K562 (cell line): Measurements from ENCODE around the gene AP3M1. TPM values are rescaled to one million over a fixed set of nuclear protein-coding genes. Genes with fewer than 3 reads are reported as not detected.

ENCODE experiments used
- ARID1B ChIP-seq: fragments of 450-650 bp; IDR thresholded peaks from 2 replicates; pipeline ENCODE4 v1.6.1; 2016; ENCODE audit warnings: antibody characterized with exemption, mild to moderate bottlenecking, inconsistent platforms
- CBX3 ChIP-seq, 2 experiments: IDR thresholded peaks; 1 replicate in 1 of 2; 2 replicates in 1 of 2; pipeline ENCODE4 v1.6.1; 2012; ENCODE audit warnings: inconsistent platforms in 2 of 2, low read length in 2 of 2, borderline replicate concordance in 1 of 2, control low read depth in 1 of 2
- ELF2 ChIP-seq: fragments of 250-450 bp; sonication (Bioruptor Pico); IDR thresholded peaks from 2 replicates; pipeline ENCODE4 v1.5.0; 2021; ENCODE audit warnings: mild to moderate bottlenecking
- EZH2 ChIP-seq: IDR thresholded peaks from 2 replicates; pipeline ENCODE4 v1.6.1; 2012; ENCODE audit warnings: low read depth, mild to moderate bottlenecking, inconsistent platforms, low read length, borderline replicate concordance
- HNRNPH1 ChIP-seq: fragments of 200-400 bp; formaldehyde crosslinking; optimal IDR thresholded peaks from 2 replicates; pipeline ENCODE3; 2017; ENCODE audit warnings: low read depth, mild to moderate bottlenecking, low read length, moderate library complexity
- HNRNPK ChIP-seq: fragments of 200-400 bp; formaldehyde crosslinking; IDR thresholded peaks from one replicate; pipeline ENCODE4 v1.6.1; 2018; ENCODE audit warnings: mild to moderate bottlenecking, low read depth, low read length; ENCODE audit not compliant: poor library complexity, severe bottlenecking
- MTA1 ChIP-seq: fragments of 450-650 bp; IDR thresholded peaks from 2 replicates; pipeline ENCODE4 v1.6.1; 2017; ENCODE audit warnings: borderline replicate concordance
- NBN ChIP-seq: fragments of 450-650 bp; IDR thresholded peaks from 2 replicates; pipeline ENCODE4 v1.6.1; 2016; ENCODE audit warnings: low read depth, mild to moderate bottlenecking
- PHTF2 ChIP-seq: fragments of 250-450 bp; sonication (Bioruptor Pico); IDR thresholded peaks from 2 replicates; pipeline ENCODE4 v1.5.0; 2021; ENCODE audit warnings: mild to moderate bottlenecking
- TBL1XR1 ChIP-seq, 2 experiments: IDR thresholded peaks; 2 replicates each; pipeline ENCODE4 v1.6.1; 2012; ENCODE audit warnings: improper control_type of control experiment in 2 of 2, low read length in 2 of 2, mild to moderate bottlenecking in 1 of 2
- TBP ChIP-seq: optimal IDR thresholded peaks from 2 replicates; pipeline ENCODE3; 2011; ENCODE audit warnings: low read depth, low read length, improper control_type of control experiment
- TEAD4 ChIP-seq, 2 experiments: sonication (generic) in 1 of 2; formaldehyde crosslinking in 1 of 2; IDR thresholded peaks; 2 replicates each; pipeline versions ENCODE4 v1.6.1 to v1.8.0; 2012 to 2022; ENCODE audit warnings: borderline replicate concordance in 1 of 2, inconsistent platforms in 1 of 2, low read length in 1 of 2, mild to moderate bottlenecking in 1 of 2, missing genetic modification reagents in 1 of 2
- TSHZ1 ChIP-seq: fragments of 250-450 bp; sonication (Bioruptor Pico); IDR thresholded peaks from 2 replicates; pipeline ENCODE4 v1.4.0; 2020; ENCODE audit warnings: mild to moderate bottlenecking, moderate library complexity
- YY1 ChIP-seq, 3 experiments: IDR thresholded peaks; 2 replicates each; pipeline ENCODE4 v1.6.1; 2011; ENCODE audit warnings: low read length in 2 of 3, mild to moderate bottlenecking in 2 of 3, moderate library complexity in 2 of 3, borderline replicate concordance in 1 of 3, control low read depth in 1 of 3, low read depth in 1 of 3; ENCODE audit not compliant: insufficient read depth in 3 of 3, insufficient replicate concordance in 2 of 3, control insufficient read depth in 1 of 3, insufficient read length in 1 of 3; ENCODE audit errors: extremely low read depth in 1 of 3
- ZFPM2 ChIP-seq: fragments of 250-450 bp; sonication (Bioruptor Pico); IDR thresholded peaks from 2 replicates; pipeline ENCODE4 v1.5.1; 2022; ENCODE audit warnings: mild to moderate bottlenecking
- ZFX ChIP-seq: sonication (generic); formaldehyde crosslinking; IDR thresholded peaks from 2 replicates; pipeline ENCODE4 v1.8.0; 2022; ENCODE audit warnings: mild to moderate bottlenecking, missing genetic modification reagents, moderate library complexity
- ZNF133 ChIP-seq: fragments of 250-450 bp; sonication (Bioruptor Pico); IDR thresholded peaks from 2 replicates; pipeline ENCODE4 v1.4.0; 2020; ENCODE audit warnings: mild to moderate bottlenecking
- ZNF280A ChIP-seq: fragments of 450-650 bp; IDR thresholded peaks from 2 replicates; pipeline ENCODE4 v1.6.1; 2018; ENCODE audit warnings: mild to moderate bottlenecking, low read depth; ENCODE audit not compliant: partially characterized antibody
- ZNF76 ChIP-seq: fragments of 250-450 bp; sonication (Bioruptor Pico); IDR thresholded peaks from 2 replicates; pipeline ENCODE4 v1.4.0; 2020; ENCODE audit warnings: mild to moderate bottlenecking, moderate library complexity, borderline replicate concordance
- polyA plus RNA-seq, 8 experiments: library from polyadenylated mRNA; depleted of rRNA in 4 of 8; stranded (reverse) in 5 of 8; unstranded in 3 of 8; fragments of >200 nt; fragmentation: Nextera tagmentation in 2 of 8; fragmentation: Illumina TruSeq in 1 of 8; extraction: Ambion mirVana in 2 of 8; extraction: Trizol in 1 of 8; gene quantifications; 2 replicates each; pipeline versions ENCODE4 v1.2.1 to v1.2.3, GENCODE V29; 2011 to 2014; ENCODE audit warnings: inconsistent platforms in 1 of 8, missing spikeins in 1 of 8
- total RNA-seq, 7 experiments: library from RNA; depleted of rRNA in 6 of 7; stranded (reverse); fragments of >200 nt in 6 of 7; fragmentation: Illumina TruSeq in 2 of 7; extraction: Trizol in 2 of 7; gene quantifications; 2 replicates each; pipeline versions ENCODE4 v1.2.1 to v1.2.3, GENCODE V29; 2011 to 2021; ENCODE audit warnings: low replicate concordance in 1 of 7
- TF ChIP-seq, protein P1 (sequence below): fragments of 450-650 bp; IDR thresholded peaks from 2 replicates; pipeline ENCODE4 v1.7.0; 2016; ENCODE audit warnings: borderline replicate concordance

Gene AP3M1
- total and polyA plus RNA-seq, 9 of the 15 experiments (the other 6 are each of a cell fraction or from before 2014, with no cell fraction given), result 44.3 to 135 (median 67.6) TPM

DNA sequence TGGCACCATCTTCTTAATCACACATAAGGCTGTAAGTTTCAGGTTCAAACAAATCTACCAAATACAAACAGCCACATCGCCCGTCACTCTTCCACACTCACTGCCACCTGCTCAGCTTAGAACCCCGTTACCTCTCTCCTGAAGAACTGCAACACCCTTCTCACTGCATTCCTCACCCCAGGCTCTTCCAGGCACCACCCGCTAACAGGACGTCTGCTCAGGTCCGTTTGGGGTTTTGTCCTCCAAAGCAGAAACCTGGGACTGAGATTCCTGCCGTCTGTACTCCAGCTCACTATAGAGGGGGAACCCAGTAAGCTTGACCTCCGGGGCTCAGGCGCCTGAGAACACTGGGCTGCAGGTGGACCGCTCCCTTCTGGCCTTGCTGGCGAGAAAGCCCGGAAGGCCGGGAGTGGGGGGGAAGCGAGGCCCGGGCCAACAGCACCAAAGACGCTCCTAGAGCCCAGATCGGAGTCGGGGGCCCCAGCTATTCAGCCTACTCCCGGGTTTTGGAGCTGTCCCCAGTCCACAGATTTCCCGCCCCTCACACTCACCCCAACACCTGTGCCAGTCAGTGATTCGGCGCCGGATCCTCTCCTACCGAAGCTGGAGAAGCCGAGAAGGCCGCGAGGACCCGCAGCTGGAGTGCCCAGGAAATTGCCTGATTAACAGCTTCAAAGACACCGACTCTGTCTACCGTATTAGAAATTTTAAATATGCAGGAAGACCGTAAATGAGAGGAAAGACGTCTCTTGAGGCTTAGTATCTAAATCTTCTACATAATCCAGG, at the start of gene AP3M1 (continued):
- no peak for TF ChIP-seq PHTF2 (CRISPR knock-in tag)
- peak in 1 of 2 experiments; percentile 46; a peak in 2 of 4 replicates for TF ChIP-seq TBL1XR1 (IDR thresholded peaks at IDR 0.05; ENCODE audit: low read length in 2 of 2)
- TF ChIP-seq ZNF280A, result no peak
- TF ChIP-seq HNRNPK, result no peak
- TF ChIP-seq ELF2 (CRISPR knock-in tag), result peak; percentile 22; the same call in 1 of the 2 replicates
- TF ChIP-seq TBP, result peak; percentile 77
- TF ChIP-seq EZH2, result no peak
- TF ChIP-seq ZFX (CRISPR knock-in tag), result peak; percentile 95
- TF ChIP-seq ZFPM2 (CRISPR knock-in tag), result no peak
- TF ChIP-seq HNRNPH1, result no peak
- TF ChIP-seq ZNF133, result no peak
- TF ChIP-seq, protein P1, sequence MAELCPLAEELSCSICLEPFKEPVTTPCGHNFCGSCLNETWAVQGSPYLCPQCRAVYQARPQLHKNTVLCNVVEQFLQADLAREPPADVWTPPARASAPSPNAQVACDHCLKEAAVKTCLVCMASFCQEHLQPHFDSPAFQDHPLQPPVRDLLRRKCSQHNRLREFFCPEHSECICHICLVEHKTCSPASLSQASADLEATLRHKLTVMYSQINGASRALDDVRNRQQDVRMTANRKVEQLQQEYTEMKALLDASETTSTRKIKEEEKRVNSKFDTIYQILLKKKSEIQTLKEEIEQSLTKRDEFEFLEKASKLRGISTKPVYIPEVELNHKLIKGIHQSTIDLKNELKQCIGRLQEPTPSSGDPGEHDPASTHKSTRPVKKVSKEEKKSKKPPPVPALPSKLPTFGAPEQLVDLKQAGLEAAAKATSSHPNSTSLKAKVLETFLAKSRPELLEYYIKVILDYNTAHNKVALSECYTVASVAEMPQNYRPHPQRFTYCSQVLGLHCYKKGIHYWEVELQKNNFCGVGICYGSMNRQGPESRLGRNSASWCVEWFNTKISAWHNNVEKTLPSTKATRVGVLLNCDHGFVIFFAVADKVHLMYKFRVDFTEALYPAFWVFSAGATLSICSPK, result peak; percentile 85; the same call in 1 of the 2 replicates
- peak; percentile 25; the same call in 1 of the 2 replicates for TF ChIP-seq TEAD4 (IDR thresholded peaks at IDR 0.05; ENCODE audit: low read length)
- no peak for TF ChIP-seq TEAD4 (CRISPR knock-in tag; IDR thresholded peaks at IDR 0.05; ENCODE audit: borderline replicate concordance)
- no peak for TF ChIP-seq TSHZ1 (CRISPR knock-in tag)
- no peak for TF ChIP-seq ZNF76 (CRISPR knock-in tag)
- no peak; a peak in 1 of 3 replicates for TF ChIP-seq CBX3 (IDR thresholded peaks at IDR 0.05; ENCODE audit: borderline replicate concordance in 1 of 2, low read length in 2 of 2)
- peak; percentile 81 for TF ChIP-seq MTA1
- peak; percentile 54; the same call in 1 of the 2 replicates for TF ChIP-seq NBN
- no peak for TF ChIP-seq ARID1B
- TF ChIP-seq YY1 (IDR thresholded peaks at IDR 0.05; ENCODE audit: borderline replicate concordance in 1 of 3, control insufficient read depth in 1 of 3, extremely low read depth in 1 of 3, insufficient read depth in 3 of 3, insufficient read length in 1 of 3, insufficient replicate concordance in 2 of 3, low read depth in 1 of 3, low read length in 2 of 3), result peak in 1 of 3 experiments; percentile 8
